ENCODE results near the gene SLC35B3. TPM values are rescaled to one million over a fixed set of nuclear protein-coding genes. Genes with fewer than 3 reads are reported as not detected.
"Not testable (repeated sequence)": the region's sequence is repeated elsewhere in the genome, so short reads cannot be mapped to it uniquely, and the experiment has no call there.

SLC35B3 gene
- total and polyA plus RNA-seq, 9 of the 15 experiments (the other 6 are each of a cell fraction or from before 2014, with no cell fraction given): 7.6 to 19.1 (median 11.3) TPM

DNA sequence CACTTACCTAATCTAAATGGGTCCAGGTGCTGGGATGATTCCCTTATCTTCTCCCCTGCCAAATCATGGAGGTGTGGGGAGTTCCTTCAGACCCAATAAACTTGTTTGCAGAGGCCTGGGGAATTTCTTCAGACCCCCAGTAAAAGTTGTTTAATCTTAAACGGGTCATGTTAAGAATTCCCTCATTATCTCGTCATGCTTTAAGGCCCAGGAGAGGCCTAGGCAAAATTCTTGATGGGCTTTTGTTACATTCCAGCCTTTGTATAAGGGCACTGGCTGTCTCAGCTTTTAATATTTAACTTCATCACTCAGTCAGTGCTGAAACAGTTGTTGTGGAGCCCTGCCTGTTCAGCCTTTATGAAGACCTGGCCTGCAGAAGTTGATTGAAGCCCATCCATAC is 11.0 kb upstream of the SLC35B3 start (continued):
- TF ChIP-seq, protein P1, sequence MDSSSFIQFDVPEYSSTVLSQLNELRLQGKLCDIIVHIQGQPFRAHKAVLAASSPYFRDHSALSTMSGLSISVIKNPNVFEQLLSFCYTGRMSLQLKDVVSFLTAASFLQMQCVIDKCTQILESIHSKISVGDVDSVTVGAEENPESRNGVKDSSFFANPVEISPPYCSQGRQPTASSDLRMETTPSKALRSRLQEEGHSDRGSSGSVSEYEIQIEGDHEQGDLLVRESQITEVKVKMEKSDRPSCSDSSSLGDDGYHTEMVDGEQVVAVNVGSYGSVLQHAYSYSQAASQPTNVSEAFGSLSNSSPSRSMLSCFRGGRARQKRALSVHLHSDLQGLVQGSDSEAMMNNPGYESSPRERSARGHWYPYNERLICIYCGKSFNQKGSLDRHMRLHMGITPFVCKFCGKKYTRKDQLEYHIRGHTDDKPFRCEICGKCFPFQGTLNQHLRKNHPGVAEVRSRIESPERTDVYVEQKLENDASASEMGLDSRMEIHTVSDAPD (CRISPR knock-in tag; IDR thresholded peaks at IDR 0.05): no peak
- TF ChIP-seq TCF15 (CRISPR knock-in tag; IDR thresholded peaks at IDR 0.05): no peak

DNA sequence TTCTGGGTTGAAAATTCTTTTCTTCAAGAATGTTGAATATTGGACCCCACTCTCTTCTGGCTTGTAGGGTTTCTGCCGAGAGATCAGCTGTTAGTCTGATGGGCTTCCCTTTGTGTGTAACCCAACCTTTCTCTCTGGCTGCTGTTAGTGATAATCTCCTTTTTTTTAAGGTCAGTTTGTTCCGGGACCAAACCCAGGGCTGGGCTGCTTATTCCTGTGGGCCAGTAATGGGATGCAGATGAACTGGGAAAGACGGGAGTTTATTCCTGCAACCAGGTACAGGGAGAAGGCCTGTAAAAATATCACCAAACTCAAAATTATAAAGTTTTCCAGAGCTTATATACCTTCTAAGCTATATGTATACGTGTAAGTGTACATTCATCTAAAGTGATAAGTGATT is 10.6 kb upstream of the SLC35B3 start:
- CTCF ChIA-PET (ENCODE audit: low intra/inter-chr PET ratio); POLR2A ChIA-PET: not testable (repeated sequence)

More for the DNA sequence above, 10.6 kb upstream of the SLC35B3 start:
- DNase-seq (ENCODE audit: extremely low read depth in 1 of 4, low spot score in 3 of 4); H2AFZ ChIP-seq (ENCODE audit: low read depth, low read length); H3K4me1 ChIP-seq (replicated peaks in 1 of 2; ENCODE audit: control insufficient read depth in 2 of 2, insufficient read depth in 2 of 2, low read length in 2 of 2); H3K9me3 ChIP-seq (replicated peaks; ENCODE audit: control insufficient read depth, insufficient read depth, low read depth, low read length); FAIRE-seq; H3K79me2 ChIP-seq (ENCODE audit: control insufficient read depth, insufficient read depth, low read length); intact Hi-C loops (cut with micrococcal nuclease); H4K20me1 ChIP-seq (replicated peaks; ENCODE audit: control insufficient read depth, insufficient read depth, low read length); H3K4me2 ChIP-seq (ENCODE audit: insufficient read depth, low read length); H3K9me1 ChIP-seq (ENCODE audit: control insufficient read depth, insufficient read depth, low read length); BruUV-seq (replicated peaks); H3K27me3 ChIP-seq (ENCODE audit: control insufficient read depth in 2 of 2, insufficient read depth in 2 of 2, low read length in 2 of 2); H3K9ac ChIP-seq (ENCODE audit: insufficient read depth in 1 of 2, low read depth in 2 of 2, low read length in 2 of 2); H3K27ac ChIP-seq (ENCODE audit: extremely low read depth, low read depth, low read length); H3K36me3 ChIP-seq (ENCODE audit: control insufficient read depth, insufficient read depth, low read length); ATAC-seq; H3K4me3 ChIP-seq: not testable (repeated sequence)
- in situ Hi-C loops (cut with MboI): loop anchor here (25.0 kb wide), 1 partner anchor 1991 kb away; no protein-coding TSS in a partner anchor
- WGBS (ENCODE audit: insufficient coverage, low coverage, missing lambda C conversion rate): 0% methylated on average over 4 of the region's 4 CpGs

All from K562 (cell line).